Esophagus muscularis mucosa (tissue), 4 donors: Measurements from ENCODE around the gene IP6K3. TPM values are rescaled to one million over a fixed set of nuclear protein-coding genes. Genes with fewer than 3 reads are reported as not detected.

Source experiments
- DNase-seq: peaks from one replicate; pipeline ENCODE4 v3.0.0-alpha.2; 2017; ENCODE audit errors: extremely low spot score
- H3K27ac ChIP-seq, 4 donors: fragments of 200-600 bp; sonication (generic); replicated peaks in 1 of 4; 1 replicate in 3 of 4; 2 replicates in 1 of 4; pipeline ENCODE4 v1.5.1; 2016 to 2019; ENCODE audit warnings: mild to moderate bottlenecking in 1 of 4
- H3K27me3 ChIP-seq, 4 donors: fragments of 200-600 bp; sonication (generic); one replicate each; pipeline versions ENCODE4 v1.5.1 to v1.6.0; 2016 to 2019
- H3K36me3 ChIP-seq, 4 donors: fragments of 200-600 bp; sonication (generic); one replicate each; pipeline ENCODE4 v1.5.1; 2016 to 2019
- H3K4me1 ChIP-seq, 4 donors: fragments of 200-600 bp; sonication (generic); one replicate each; pipeline ENCODE4 v1.5.1; 2016 to 2019
- H3K4me3 ChIP-seq, 4 donors: fragments of 200-600 bp; sonication (generic); 1 replicate in 2 of 4; 2 replicates in 2 of 4; pipeline ENCODE4 v1.5.1; 2016 to 2019; ENCODE audit warnings: mild to moderate bottlenecking in 4 of 4, moderate library complexity in 1 of 4
- H3K9me3 ChIP-seq, 4 donors: fragments of 200-600 bp; sonication (generic); 1 replicate in 3 of 4; 2 replicates in 1 of 4; pipeline ENCODE4 v1.5.1; 2016 to 2019
- EP300 ChIP-seq: sonication (generic); formaldehyde crosslinking; IDR thresholded peaks from one replicate; pipeline ENCODE4 v1.6.1; 2017; ENCODE audit warnings: antibody characterized with exemption
- POLR2A ChIP-seq: fragments of 450-650 bp; IDR thresholded peaks from one replicate; pipeline ENCODE4 v1.6.1; 2017; ENCODE audit warnings: antibody characterized with exemption, moderate library complexity, mild to moderate bottlenecking, low read depth
- POLR2AphosphoS5 ChIP-seq, 2 donors: sonication (generic); formaldehyde crosslinking; IDR thresholded peaks; one replicate each; pipeline ENCODE4 v1.6.1; 2017; ENCODE audit warnings: antibody characterized with exemption in 2 of 2
- WGBS: methylation state at CpG from one replicate; pipeline ENCODE4 v1.1.5; 2018; 5-methylcytosine and 5-hydroxymethylcytosine counted together
- intact Hi-C: fragments of 100-400 bp; cut with DNase I; formaldehyde crosslinking; loops from one replicate; pipeline ENCODE4 v1.15.1; 2023
- small RNA-seq, 3 donors: library from RNA; depleted of rRNA; stranded (forward); fragments of <200 nt; gene quantifications; one replicate each; pipeline ENCODE3, GENCODE V24; 2016
- total RNA-seq, 4 donors: library from RNA; depleted of rRNA; stranded (reverse); fragments of >200 nt; gene quantifications; one replicate each; pipeline versions ENCODE4 v1.1.0 to v1.2.1, GENCODE V29; 2016
- TF ChIP-seq, protein P1 (sequence below), 3 experiments: fragments of 200-600 bp in 2 of 3; fragments of 450-650 bp in 1 of 3; sonication (generic) in 2 of 3; IDR thresholded peaks; one replicate each; pipeline ENCODE4 v1.5.1; 2017 to 2019; ENCODE audit warnings: antibody characterized with exemption in 3 of 3, mild to moderate bottlenecking in 2 of 3, moderate library complexity in 1 of 3

The IP6K3 gene
- total RNA-seq, 4 donors from 2014 or later = 1.2 to 2.8 (median 1.7) TPM

DNA sequence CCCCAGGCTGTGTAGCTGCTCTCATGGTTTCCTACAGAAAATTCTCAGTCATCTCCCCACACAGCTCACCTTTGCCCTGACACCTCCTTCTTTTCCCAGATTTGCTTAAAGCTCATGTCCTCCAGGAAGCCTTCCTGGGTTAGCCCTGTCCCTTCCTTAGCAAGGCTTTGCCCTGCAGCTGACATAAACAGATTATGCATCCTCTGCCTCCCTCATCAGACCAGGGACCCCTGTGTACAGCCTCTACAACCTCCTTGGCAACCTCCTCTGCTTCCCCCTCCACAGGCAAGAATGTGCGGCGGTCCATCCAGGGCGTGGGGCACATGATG, 75.0 kb downstream of the IP6K3 start:
- Histone ChIP-seq H3K4me1 (peaks cover 0 to 11% (median 9%) of the 10 kb centered on the region in 4 donors), H3K9me3 (no peaks in the 10 kb centered on the region), H3K27me3 (peaks cover 0 to 26% (median 0%) of the 10 kb centered on the region in 4 donors), H3K36me3 (peaks cover 0 to 95% (median 67%) of the 10 kb centered on the region in 4 donors), H3K4me3 (no peak overlapping the region), H3K27ac (no peak overlapping the region)
- intact Hi-C loops = no loop called here
- 89% methylated on average over 3 of the region's 3 CpGs for WGBS
- TF ChIP-seq, protein P1, sequence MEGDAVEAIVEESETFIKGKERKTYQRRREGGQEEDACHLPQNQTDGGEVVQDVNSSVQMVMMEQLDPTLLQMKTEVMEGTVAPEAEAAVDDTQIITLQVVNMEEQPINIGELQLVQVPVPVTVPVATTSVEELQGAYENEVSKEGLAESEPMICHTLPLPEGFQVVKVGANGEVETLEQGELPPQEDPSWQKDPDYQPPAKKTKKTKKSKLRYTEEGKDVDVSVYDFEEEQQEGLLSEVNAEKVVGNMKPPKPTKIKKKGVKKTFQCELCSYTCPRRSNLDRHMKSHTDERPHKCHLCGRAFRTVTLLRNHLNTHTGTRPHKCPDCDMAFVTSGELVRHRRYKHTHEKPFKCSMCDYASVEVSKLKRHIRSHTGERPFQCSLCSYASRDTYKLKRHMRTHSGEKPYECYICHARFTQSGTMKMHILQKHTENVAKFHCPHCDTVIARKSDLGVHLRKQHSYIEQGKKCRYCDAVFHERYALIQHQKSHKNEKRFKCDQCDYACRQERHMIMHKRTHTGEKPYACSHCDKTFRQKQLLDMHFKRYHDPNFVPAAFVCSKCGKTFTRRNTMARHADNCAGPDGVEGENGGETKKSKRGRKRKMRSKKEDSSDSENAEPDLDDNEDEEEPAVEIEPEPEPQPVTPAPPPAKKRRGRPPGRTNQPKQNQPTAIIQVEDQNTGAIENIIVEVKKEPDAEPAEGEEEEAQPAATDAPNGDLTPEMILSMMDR (IDR thresholded peaks at IDR 0.05) = no peak
- TF ChIP-seq POLR2AphosphoS5 (IDR thresholded peaks at IDR 0.05) = no peak
- no peak for TF ChIP-seq POLR2A
- TF ChIP-seq EP300 = no peak
- DNase-seq = no peak

Small RNAs within 50 kb of the gene (small RNA-seq; reads per million reads assigned to genes)
- gene MIR3934 = 0 reads per million in 3 donors

Other genes with a start within 250 kb of the IP6K3 start
- gene BAK1, start 166.6 kb downstream of the IP6K3 start, total RNA-seq = 10 to 100 TPM in 3 of 4 donors, 1 to 10 TPM in 1; 9.9 to 13.1 (median 11.7) TPM
- 10 to 100 TPM; 12.1 to 24.9 (median 20.5) TPM for gene ITPR3, start 125.6 kb downstream of the IP6K3 start, total RNA-seq
- gene UQCC2, start 35.2 kb downstream of the IP6K3 start, total RNA-seq = 10 to 100 TPM in 3 of 4 donors, 1 to 10 TPM in 1; 9.4 to 22.2 (median 14.7) TPM
- 10 to 100 TPM; 36.4 to 65.3 (median 55.4) TPM for gene LEMD2, start 42.2 kb upstream of the IP6K3 start, total RNA-seq
- not detected for gene MLN, start 57.1 kb upstream of the IP6K3 start, total RNA-seq